22Rv1 (cell line): ENCODE data around the gene MTREX.

ENCODE experiments used
- CTCF ChIP-seq: fragments of 450-650 bp; IDR thresholded peaks from 2 replicates; pipeline ENCODE4 v1.5.1; 2017; ENCODE audit warnings: mild to moderate bottlenecking
- ZFX ChIP-seq: fragments of 450-650 bp; IDR thresholded peaks from 2 replicates; pipeline ENCODE4 v1.6.1; 2017; ENCODE audit warnings: antibody characterized with exemption, borderline replicate concordance

DNA sequence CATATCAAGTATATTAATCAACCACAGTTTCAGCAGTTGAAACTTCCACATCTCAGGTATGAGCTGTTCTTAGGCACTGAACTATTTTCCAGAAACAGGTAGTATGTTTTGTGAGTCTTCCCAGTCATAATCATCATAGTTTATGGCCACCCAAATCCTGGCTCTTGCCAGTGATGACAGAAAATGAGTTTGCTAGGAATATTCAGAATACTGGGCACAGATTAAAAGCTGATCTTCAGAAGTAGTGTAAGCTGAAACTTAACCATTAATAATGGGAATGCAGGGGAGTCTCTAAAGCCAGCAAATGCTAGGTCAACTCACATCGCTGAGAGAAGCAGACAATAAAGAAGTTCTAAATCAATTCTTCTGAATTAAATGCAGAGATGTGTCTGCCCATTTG, 162.5 kb downstream of the MTREX start:
- TF ChIP-seq CTCF (no peak), ZFX (no peak)
